Astrocyte of the spinal cord (primary cell): ENCODE data around the gene IQSEC3.

Experiments used
- DNase-seq: peaks from one replicate; pipeline ENCODE4 v3.0.0; 2011; ENCODE audit warnings: low read depth, low spot score
- H3K4me3 ChIP-seq: 2 replicates; pipeline ENCODE4 v1.5.1; 2011; ENCODE audit warnings: low read depth, mild to moderate bottlenecking, low read length, moderate library complexity
- in situ Hi-C: cut with HindIII; loops from 2 replicates; pipeline ENCODE4 v1.10.0; 2017; ENCODE audit warnings: low sequenced_read_pairs
- TF ChIP-seq, protein P1 (sequence below): IDR thresholded peaks from 2 replicates; pipeline ENCODE4 v1.5.1; 2012; ENCODE audit warnings: low read depth, mild to moderate bottlenecking, low read length, inconsistent platforms

Gene IQSEC3

DNA sequence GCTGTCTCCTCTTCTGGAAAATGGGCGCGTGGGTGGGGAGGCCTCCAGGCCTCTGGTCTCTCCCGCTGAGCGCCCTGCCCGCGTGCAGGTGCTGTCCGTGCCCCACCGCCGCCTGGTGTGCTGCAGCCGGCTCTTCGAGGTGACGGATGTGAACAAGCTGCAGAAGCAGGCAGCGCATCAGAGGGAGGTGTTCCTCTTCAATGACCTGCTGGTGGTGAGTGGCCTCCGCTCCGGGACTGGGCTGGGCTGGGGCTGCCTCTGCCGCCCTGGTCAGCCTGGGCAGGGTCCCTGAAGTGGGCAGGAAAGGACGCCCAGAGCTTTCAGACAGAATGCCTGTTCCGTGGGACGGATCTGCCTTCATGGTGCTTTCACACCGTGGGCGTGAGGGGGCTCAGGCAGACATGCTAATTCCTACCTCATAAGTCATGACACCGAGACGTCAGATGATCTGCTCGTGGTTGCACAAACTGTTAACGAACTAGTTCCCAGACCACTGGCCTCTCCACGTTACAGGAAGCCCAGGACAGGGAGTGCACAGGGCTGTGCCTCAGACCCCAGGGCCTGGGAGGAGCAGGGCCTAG is 96.9 kb downstream of the IQSEC3 start:
- H3K4me3 ChIP-seq: no peak overlapping the region
- in situ Hi-C loops: no loop called here
- DNase-seq: no peak
- TF ChIP-seq, protein P1, sequence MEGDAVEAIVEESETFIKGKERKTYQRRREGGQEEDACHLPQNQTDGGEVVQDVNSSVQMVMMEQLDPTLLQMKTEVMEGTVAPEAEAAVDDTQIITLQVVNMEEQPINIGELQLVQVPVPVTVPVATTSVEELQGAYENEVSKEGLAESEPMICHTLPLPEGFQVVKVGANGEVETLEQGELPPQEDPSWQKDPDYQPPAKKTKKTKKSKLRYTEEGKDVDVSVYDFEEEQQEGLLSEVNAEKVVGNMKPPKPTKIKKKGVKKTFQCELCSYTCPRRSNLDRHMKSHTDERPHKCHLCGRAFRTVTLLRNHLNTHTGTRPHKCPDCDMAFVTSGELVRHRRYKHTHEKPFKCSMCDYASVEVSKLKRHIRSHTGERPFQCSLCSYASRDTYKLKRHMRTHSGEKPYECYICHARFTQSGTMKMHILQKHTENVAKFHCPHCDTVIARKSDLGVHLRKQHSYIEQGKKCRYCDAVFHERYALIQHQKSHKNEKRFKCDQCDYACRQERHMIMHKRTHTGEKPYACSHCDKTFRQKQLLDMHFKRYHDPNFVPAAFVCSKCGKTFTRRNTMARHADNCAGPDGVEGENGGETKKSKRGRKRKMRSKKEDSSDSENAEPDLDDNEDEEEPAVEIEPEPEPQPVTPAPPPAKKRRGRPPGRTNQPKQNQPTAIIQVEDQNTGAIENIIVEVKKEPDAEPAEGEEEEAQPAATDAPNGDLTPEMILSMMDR: no peak

DNA sequence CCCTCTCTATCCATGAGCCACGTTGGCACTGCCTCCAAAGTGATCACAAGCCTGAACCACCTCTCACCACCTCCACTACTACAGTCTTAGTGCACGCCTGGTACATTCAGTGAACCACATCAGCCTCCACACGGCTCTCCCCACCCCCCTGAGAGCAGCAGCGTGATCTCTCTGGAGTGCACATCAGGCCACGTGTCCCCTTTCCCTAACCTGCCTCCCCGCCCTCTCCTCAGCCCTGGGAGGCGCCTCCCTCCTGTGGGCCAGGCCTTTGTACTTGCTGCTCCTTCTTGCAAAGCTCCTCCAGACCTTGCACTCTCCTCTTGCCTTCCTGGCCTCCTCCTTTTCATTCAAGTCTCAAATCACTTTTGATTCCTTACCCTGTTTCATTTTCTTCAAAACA is 97.6 kb downstream of the IQSEC3 start:
- TF ChIP-seq, protein P1: no peak
- in situ Hi-C loops: no loop called here
- DNase-seq: no peak

DNA sequence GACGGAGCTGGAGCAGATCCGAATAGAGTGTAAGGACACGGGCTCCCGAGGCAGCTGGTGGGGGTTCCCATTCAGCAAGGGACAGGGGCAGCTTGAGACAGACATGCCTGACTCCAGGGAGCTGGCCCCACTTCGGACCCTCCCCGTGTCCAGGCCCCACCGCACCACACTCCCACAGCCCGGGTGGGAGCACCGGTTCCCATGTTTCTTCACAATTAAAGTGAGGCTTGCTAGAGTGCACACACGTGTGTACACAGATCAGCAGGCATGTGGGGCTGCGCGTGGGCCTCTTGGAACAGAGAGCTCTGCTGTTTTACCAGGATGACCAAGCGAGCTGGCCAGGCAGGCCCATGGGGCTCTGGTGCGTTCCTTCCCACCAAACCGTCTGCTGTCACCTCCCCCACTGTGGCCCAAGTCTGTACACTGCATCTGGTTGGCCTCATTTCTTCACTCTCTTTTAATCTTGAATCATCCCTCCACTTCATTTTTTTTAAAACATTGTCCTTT is 99.3 kb downstream of the IQSEC3 start:
- no peak for DNase-seq
- no peak overlapping the region for H3K4me3 ChIP-seq
- in situ Hi-C loops: no loop called here
- TF ChIP-seq, protein P1: no peak

More for the DNA sequence above, 97.6 kb downstream of the IQSEC3 start:
- no peak overlapping the region for H3K4me3 ChIP-seq

DNA sequence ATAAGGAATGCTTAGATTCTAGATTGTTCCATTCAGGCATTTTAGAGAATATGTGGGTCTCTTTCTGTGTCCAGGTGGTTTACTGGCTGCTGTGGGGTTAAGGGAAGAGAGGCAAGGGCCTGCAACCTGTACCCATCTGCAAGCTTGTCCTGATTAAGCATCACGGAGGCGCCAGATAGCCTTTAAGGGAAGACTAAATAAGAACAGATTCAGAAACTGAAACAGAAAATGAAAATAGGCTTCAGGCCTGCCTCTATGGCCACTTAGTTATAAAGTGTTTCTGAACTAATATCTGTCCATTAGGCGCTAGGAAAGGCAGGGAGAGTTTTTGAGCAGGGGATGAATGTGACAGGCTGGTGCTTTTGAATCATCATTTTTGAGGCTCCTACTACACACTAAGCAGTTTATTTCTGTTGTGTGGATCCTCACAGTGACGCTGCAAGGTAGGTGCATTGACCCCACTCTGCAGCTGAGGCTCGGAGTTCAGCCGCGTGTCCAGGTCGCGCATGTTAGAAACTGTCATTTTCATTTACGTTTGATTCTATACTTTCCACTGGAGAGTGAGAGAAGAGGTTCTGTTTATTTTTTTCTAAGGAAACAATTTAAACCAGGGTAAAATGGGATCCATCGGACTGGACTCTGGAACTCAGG is 100.0 kb downstream of the IQSEC3 start:
- H3K4me3 ChIP-seq: no peak overlapping the region
- in situ Hi-C loops: no loop called here
- no peak for DNase-seq
- TF ChIP-seq, protein P1: no peak

DNA sequence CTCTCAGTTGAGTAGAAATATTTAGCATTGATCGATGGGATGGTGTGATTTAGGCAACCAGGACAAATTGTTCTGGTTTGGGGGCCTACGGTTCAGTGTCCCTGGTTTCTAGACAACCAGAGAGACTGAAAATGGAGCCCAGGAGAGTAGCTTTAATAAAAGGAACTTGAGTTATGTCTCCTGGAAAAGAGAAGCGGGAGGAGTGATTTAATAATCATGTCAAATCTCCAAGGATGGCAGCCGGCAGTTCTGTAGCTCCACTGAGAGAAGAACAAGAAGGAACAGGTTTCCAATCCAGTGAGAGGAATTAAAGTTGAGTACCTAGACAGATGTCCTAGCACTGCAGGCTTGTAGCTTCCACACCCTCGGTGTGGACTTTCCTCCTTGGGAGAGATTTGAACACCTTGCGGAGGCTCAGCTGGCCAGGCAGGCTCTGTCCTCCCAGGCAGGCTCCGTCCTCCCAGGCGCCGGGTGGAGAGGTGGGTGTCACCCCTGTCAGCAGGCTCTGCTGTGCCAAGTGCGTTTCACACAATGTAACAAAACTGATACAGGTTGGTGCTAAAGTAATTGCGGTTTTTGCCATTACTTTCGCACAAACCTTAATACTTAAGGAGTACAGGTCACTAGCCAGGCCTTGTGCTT is 101.5 kb downstream of the IQSEC3 start:
- no peak overlapping the region for H3K4me3 ChIP-seq
- in situ Hi-C loops: no loop called here
- DNase-seq: no peak
- TF ChIP-seq, protein P1: no peak

DNA sequence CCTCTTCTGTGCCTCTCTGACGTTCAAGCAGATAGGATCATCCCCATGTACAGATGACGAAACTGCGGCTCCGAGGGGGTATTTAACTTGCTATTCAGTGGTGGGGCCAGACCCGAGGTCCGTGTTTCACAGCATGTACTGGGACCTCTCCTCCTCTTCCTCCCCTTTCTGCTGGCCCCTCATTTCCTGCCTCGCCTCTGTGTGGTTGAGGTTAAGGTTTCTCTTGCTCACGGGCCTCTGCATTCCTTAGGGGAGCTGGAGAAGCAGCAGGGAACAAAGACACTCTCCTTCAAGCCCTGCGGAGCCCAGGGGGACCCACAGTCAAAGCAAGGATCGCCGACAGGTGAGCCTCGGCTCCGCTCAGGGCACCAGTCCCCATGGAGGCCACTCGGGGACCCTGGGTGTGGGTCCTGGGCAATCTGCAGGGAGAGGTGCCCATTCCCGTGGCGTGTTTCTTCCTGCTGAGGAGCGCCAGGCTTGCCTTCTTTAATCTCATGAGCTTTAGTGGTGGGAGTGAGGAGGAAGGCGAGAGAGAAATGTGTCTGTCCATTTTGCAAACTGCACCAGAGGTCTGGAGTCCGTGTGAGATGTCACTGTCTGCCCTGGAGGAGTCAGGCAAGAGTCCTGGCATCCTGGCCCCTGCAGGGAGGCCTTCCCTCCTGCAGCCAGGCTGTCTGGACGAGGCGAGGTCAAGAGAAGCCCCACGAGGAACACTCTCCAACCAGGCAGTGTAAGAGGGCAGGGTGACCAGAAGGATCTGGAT is 102.4 kb downstream of the IQSEC3 start:
- peak; percentile 39 for DNase-seq
- in situ Hi-C loops: no loop called here

More for the DNA sequence above, 102.4 kb downstream of the IQSEC3 start:
- TF ChIP-seq, protein P1: no peak
- H3K4me3 ChIP-seq: no peak overlapping the region
